ENCODE data around the gene GALNT10.

GALNT10 gene

DNA sequence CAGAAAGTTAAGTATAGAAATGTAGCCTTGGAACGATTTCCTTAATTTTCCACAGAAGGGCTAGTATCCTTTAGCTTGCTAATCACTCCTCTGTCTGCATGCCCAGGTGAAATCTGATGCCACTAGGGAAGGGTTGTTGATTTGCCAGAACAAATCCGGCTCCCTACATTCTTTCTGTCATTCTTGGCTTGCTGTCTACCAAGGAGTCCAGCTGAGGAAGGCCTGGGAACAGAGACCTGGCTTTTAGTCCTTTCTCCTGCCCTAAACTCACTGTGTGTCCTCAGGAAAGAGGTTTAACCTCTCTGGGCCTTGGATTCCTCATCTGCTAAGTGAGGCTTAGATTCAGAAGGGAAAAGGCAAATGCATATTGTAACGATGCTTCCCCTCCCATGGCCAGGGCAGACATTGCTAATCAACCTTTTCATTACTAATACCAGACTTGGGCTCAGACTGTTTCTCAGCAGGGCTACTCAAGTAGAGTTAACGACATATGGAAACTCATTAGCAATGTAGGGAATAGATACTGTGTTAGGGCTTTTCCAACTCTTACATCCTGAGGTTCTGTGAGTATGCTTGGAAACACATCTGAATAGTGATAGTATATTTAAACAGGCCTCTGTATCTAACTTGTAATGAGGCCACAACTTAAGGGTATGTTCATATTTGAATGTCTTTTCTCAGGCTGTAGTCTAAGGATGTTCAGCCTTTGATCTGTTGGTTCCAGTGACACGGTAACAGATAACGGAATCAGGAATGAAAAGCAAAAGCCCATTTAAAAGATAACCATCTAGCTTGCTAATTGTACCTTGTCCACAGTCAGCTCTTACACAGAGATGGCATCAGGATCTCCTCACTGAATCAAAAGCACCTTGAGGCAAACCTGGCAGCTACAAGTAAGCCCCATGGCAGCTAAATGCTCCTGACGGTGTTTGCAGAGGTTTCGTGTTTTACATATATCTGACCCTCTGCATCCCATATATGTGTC is 4.1 kb downstream of the GALNT10 start:
- H3K4me1 Mint-ChIP-seq = peaks cover 64% of the 10 kb centered on the region
- H3K9me3 Mint-ChIP-seq = no peaks in the 10 kb centered on the region
- ATAC-seq = no peak
- H3K4me3 Mint-ChIP-seq = no peak overlapping the region
- peaks cover 36% of the 10 kb centered on the region for H3K36me3 Mint-ChIP-seq
- H3K27ac Mint-ChIP-seq = peak overlapping the region; percentile 86
- no peak for DNase-seq (ENCODE audit: low spot score in 2 of 2)

DNA sequence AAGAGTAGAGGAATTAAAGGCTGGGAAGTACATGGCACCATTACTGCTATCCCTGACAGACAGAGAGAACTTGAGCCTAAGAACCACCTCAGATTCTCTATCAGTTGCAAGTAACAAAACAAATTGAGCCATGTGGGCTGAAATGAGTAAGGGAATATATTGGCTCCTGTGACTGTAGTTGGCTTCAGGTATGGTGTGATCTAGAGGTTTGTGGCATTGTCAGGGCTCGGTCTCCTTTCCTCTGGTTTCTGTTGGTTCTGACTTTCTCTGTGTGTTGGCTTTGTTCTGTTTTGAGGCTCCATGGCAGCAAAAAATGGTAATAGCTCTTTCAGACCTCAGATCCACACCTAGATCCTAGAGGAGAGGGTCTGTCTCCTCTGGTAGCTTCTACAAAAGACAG is 5.7 kb downstream of the GALNT10 start:
- Mint-ChIP-seq H3K27ac (peak overlapping the region; percentile 86), H3K4me3 (no peak overlapping the region), H3K9me3 (no peaks in the 10 kb centered on the region), H3K36me3 (peaks cover 41% of the 10 kb centered on the region), H3K4me1 (peaks cover 70% of the 10 kb centered on the region)
- DNase-seq (ENCODE audit: low spot score in 2 of 2) (no peak), ATAC-seq (no peak)

DNA sequence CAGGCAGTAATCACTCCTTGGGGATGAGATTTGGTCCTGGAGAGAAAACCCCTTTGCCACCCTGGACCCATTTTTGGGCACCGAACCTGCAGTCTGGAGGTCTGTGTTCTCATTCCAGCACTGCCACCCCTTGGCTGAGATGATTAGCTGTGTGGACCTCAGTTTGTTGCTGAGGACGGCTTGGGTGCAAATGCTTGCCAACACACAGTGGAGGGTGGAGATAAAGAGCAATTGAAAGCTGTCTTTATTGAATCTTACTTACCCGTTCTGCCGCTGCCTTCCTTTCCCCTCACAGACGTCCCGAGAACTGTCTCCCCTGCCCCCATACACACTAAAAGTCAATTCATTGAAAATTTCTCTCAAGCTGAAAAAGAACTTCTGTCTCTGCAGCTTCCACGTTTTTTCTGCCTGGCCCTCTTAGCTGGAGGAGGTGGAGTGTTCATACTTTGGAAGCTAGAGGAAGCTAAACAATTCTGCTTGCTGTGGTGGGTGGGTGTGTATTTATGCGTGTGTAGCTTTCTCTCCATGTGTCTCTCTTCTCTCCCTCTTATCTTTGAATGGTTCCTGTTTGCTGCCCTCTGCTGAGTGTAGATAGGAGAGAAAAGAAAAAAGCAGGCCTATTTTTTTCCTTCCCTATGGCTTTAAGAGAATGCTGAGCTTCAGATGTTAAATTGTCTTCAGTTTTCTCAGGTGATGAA is 6.6 kb downstream of the GALNT10 start:
- H3K4me1 Mint-ChIP-seq = peaks cover 68% of the 10 kb centered on the region
- ATAC-seq = no peak
- H3K36me3 Mint-ChIP-seq = peaks cover 49% of the 10 kb centered on the region
- peak overlapping the region; percentile 86 for H3K27ac Mint-ChIP-seq
- DNase-seq (ENCODE audit: low spot score in 2 of 2) = no peak
- H3K9me3 Mint-ChIP-seq = no peaks in the 10 kb centered on the region
- H3K4me3 Mint-ChIP-seq = peak overlapping the region; percentile 52

DNA sequence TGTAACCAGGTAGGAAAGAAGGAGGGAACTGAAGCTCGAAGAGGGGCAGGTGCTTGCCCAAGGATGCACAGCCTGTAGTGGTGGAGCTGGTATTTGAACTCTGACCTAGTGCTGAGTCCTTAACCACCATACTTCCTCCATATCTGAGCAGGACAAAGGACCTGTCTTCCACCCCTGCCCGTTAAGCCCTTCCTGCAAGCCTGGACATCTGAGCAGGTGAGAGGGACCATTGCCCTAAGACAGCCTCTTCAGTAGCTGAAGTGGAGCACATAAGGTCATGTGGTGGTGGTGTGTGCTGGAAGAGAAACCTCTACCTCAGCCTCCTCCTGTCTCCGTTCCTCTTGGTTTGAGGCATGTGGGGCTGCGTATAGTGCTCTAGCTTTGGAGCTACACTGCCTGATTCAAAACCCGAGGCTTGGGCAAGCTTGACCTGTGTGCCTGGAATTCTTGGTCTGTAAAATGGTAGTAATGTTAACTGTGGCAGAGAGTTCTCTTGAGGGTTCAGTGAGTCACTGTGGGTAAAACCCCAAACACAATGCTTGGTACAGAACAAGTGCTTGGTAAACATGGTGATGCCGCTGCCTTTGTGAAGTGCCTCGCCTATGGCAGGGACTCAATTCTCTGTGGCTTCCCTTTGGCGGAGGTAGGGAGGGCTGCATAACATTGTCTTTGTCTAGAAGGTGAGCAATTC is 7.4 kb downstream of the GALNT10 start:
- H3K27ac Mint-ChIP-seq = peak overlapping the region; percentile 86
- peaks cover 54% of the 10 kb centered on the region for H3K36me3 Mint-ChIP-seq
- peak overlapping the region; percentile 52 for H3K4me3 Mint-ChIP-seq
- DNase-seq (ENCODE audit: low spot score in 2 of 2) = peak; percentile 47 to 74
- peaks cover 68% of the 10 kb centered on the region for H3K4me1 Mint-ChIP-seq
- no peaks in the 10 kb centered on the region for H3K9me3 Mint-ChIP-seq
- peak; percentile 96 for ATAC-seq

DNA sequence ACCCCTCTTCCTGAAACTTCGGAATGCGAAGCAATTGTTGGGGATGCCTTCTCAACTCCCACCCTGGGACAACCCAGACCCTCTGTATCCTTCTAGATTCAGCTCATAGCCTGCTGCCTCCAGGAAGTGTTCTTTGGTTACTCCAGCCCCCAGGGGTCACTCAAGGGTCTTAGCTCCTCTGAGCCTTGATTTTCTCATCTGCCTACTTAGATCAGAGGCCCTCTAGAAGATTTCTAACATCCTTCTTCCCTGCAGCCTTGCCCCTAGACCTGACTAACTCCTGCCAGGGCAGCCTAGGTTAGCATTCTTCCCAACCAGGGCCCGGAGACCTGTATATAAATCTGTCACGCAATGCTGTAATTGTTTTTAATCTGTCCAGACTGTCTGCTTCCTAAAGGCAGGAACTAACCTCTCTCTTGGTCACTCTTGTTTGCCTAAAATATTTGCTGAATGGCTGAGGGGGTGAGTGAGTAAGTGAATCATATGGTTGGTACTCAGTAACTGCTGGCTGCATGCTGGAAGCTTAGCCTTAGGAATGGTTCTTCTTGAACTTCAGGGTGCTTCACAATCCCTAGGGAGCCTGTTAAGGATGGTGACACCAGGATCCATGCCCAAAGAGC is 8.2 kb downstream of the GALNT10 start:
- Mint-ChIP-seq H3K4me1 (peaks cover 69% of the 10 kb centered on the region), H3K4me3 (peak overlapping the region; percentile 52), H3K9me3 (no peaks in the 10 kb centered on the region), H3K27ac (peak overlapping the region; percentile 86), H3K36me3 (peaks cover 59% of the 10 kb centered on the region)
- ATAC-seq (no peak), DNase-seq (ENCODE audit: low spot score in 2 of 2) (no peak)

DNA sequence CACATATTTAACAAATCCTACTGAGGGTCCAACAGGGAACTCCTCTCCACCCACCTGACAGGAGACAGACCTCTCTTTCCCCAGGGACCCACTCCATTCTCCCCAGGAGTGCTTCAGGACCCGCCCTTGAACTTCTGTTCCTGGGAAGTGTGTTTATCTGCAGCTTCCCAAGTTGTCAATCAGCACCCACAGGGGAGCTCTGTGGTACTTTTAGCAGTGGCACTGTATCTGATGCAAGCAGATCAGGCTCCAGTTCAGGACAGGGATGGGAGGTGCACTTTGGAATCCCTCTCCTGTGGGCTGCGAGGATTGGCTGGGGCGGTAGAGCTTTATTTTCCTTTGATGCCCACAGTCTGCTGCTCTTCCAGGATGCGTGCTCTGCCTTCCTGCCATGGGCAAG is 8.7 kb downstream of the GALNT10 start:
- H3K27ac Mint-ChIP-seq = peak overlapping the region; percentile 86
- H3K4me3 Mint-ChIP-seq = peak overlapping the region; percentile 52
- H3K36me3 Mint-ChIP-seq = peaks cover 59% of the 10 kb centered on the region
- H3K4me1 Mint-ChIP-seq = peaks cover 73% of the 10 kb centered on the region
- ATAC-seq (no peak), DNase-seq (ENCODE audit: low spot score in 2 of 2) (no peak)
- no peaks in the 10 kb centered on the region for H3K9me3 Mint-ChIP-seq

DNA sequence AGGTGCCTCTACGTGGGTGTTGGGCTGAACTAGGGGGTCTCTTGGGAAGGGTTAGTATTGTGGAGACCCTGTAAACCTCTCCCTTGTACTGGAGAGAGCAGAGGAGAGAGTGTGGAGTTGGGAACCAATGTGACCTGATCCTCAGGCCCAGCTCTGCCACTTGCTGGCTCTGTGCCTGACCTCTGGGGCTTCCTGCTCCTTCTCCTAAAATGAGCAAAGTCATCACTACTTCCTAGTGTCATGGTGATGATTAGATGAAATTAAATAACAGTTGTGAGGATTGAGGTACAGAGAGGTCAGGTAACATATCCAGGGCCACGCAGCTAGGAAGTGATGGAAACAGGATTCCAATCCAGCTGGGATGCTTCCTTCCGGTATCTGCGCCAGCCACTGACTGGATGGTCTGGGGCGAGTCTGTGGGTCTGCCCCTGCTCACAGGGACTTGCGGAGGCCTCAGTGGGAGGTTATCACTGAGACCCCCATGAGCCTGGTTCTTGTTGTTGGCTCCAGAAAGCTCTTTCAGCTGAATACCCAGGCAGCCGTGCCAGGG is 9.2 kb downstream of the GALNT10 start:
- H3K4me3 Mint-ChIP-seq = peak overlapping the region; percentile 52
- no peak for ATAC-seq
- H3K36me3 Mint-ChIP-seq = peaks cover 59% of the 10 kb centered on the region

DNA sequence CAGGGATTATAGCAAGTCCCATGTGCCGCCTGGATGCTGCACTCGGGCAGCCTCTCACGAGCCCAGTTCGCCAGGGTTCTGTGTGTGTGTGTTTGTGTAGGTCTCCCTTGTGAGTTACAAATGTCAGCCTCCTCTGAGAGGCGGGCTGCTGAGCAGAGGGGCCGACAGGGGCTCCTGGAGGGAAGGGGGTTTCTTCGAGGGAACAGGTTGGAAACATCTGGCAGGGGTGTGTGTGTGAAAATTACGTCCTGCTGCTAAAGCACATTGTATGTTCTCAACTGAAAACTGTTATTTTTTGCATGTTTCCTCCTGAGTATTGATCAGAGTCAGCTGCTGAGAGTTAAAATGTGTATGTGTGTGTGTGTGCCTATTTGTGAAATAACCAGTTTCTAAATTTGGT is 9.7 kb downstream of the GALNT10 start:
- H3K4me3 Mint-ChIP-seq = no peak overlapping the region
- H3K9me3 Mint-ChIP-seq = no peaks in the 10 kb centered on the region
- H3K4me1 Mint-ChIP-seq = peaks cover 82% of the 10 kb centered on the region
- no peak for ATAC-seq
- peaks cover 59% of the 10 kb centered on the region for H3K36me3 Mint-ChIP-seq
- no peak for DNase-seq (ENCODE audit: low spot score in 2 of 2)
- peak overlapping the region; percentile 86 for H3K27ac Mint-ChIP-seq

More for the DNA sequence above, 9.2 kb downstream of the GALNT10 start:
- no peak for DNase-seq (ENCODE audit: low spot score in 2 of 2)
- H3K4me1 Mint-ChIP-seq = peaks cover 78% of the 10 kb centered on the region
- peak overlapping the region; percentile 86 for H3K27ac Mint-ChIP-seq
- H3K9me3 Mint-ChIP-seq = no peaks in the 10 kb centered on the region

DNA sequence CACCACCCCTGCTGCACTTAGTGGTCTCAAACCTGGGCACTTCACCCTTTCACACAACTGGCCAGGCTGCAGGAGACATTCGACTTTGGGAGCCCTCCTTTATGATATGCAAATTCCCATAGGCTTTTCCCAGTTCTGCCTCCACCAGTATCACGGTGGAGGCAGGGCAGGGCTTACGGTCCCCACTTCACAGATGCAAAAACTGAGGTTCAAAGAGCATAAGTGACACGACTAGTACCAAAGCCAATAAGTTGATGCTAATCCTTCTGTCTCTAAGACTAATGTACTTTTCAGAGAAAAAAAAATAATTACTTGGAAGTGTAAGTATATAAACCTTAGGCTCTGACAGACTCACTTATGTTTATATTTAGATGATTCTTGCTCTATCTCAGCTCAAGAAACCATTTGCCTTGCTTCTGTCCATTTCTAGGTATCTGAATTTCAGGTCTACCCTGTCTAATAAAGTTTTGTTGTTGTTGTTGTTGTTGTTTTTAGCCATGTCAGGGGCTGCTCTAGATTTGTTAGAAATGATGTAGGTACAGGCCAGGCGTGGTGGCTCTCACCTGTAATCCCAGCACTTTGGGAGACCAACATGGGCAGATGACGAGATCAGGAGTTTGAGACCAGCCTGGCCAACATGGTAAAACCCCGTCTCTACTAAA is 10.7 kb downstream of the GALNT10 start:
- Mint-ChIP-seq H3K4me3 (peak overlapping the region; percentile 71), H3K4me1 (peaks cover 87% of the 10 kb centered on the region), H3K9me3 (no peaks in the 10 kb centered on the region), H3K27ac (peak overlapping the region; percentile 78), H3K36me3 (peaks cover 49% of the 10 kb centered on the region)
- ATAC-seq (no peak), DNase-seq (ENCODE audit: low spot score in 2 of 2) (no peak)

DNA sequence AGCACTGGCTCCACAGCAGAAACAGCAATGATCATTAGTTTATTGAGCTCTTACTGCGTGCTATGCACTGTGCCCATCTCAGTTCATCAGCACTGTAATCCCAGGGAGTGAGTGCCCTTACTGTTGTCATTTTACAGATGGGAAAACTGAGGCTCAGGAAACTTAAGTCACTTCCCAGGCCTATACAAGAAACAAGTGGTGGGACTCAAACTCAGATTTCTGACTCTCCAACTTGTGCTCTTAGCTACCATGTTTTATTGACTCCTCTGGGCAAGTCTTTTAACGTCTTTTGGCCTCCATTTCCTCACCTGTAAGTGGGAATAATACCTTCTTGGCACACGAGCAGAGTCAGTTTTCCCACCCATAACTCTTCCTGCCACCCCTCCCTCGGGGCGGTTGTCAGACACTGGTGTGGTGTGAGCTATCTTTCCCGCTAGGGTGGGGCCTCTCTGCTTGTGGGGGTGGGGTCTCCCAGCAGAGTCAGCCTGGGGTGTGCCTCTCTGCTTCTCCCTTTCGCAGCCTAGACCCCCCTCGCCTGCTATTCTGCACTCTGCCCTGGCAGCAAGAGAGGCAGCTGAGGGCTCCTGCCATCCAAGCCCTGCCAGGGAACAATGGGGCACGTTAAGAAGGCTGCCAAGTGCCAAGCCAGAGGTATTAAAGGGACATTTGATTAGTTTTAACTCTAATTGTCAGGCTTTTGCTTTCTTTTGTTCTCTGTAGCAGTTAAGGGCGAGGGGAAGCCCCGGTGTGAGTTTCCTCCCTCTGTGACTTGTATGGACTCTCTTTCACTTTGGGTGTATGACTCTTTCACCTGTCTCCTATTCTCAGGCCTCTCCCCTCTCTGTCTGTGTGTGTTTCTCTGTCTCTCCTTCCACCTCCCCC is 12.1 kb downstream of the GALNT10 start:
- peaks cover 85% of the 10 kb centered on the region for H3K4me1 Mint-ChIP-seq
- peaks cover 47% of the 10 kb centered on the region for H3K36me3 Mint-ChIP-seq
- H3K27ac Mint-ChIP-seq = peak overlapping the region; percentile 78
- no peaks in the 10 kb centered on the region for H3K9me3 Mint-ChIP-seq
- peak overlapping the region; percentile 71 for H3K4me3 Mint-ChIP-seq
- DNase-seq (ENCODE audit: low spot score in 2 of 2) (peak in 1 of 2 donors; percentile 63), ATAC-seq (peak; percentile 76)

DNA sequence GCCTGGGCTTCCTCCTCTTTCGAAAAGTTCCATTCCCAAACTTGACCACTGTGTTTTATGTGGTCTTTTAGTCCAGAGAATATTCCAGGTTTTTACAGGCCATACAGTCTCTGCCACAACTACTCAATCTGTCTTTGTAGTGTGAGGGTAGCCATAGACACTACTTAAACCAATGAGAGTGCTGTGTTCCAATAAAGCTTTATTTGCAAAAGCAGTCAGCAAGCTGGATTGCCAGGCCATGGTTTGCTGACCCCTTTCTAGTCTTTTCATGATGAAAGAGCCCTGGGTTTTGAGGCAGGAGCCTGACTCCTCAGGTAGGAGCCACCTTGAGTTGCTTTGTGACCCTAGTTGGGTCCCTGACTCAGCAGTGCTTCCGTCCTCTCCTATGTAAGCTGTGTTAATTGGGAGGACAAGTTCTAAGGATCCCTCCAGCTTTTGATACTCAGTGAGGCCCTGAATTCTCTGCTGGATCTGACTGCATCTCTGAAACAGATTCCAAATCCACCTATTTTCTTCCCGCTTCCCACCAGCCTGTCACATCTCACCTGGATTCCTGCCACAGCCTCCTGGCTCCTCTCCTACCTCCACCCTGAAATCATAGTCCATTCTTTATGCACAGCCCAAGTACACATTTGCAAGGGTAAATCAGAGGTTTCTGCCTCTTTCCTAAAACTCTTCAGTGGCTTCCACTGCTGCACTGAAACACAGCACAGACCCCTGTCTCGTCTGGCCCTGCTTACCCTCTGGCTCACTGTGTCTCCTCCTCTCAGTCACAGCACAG is 13.5 kb downstream of the GALNT10 start:
- DNase-seq (ENCODE audit: low spot score in 2 of 2) (no peak), ATAC-seq (no peak)
- Mint-ChIP-seq H3K4me3 (no peak overlapping the region), H3K27ac (peak overlapping the region; percentile 78), H3K36me3 (peaks cover 36% of the 10 kb centered on the region), H3K9me3 (peaks cover 5% of the 10 kb centered on the region), H3K4me1 (peaks cover 74% of the 10 kb centered on the region)

DNA sequence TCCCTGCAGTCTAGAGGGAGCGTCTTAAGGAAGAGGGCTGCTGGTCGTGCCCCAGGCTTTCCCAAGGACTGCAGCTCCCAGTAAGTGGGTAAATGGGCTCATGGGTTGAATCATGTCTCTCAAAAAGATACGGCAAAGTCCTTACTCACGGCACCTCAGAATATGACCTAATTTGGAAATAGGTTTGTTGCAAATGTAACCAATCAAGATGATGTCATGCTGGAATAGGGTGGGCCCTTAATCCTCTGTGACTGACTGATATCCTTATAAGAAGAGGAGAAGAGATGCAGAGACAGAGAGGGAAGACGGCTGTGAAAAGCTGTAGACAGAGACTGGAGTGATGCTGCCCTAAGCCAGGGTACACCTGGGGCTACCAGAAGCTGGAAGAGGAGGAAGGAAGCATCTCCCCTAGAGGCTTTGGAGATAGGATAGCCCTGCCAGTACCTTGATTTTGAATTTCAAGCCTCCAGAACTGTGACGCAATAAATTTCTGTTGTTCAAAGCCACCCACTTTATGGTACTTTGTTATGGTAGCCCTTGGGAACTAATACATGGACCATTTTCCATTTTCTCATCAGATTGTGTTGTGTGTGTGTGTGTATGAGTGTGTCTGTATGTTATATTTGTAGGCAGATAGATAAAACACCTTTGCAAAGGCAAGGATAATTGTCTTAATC is 15.0 kb downstream of the GALNT10 start:
- H3K27ac Mint-ChIP-seq = peak overlapping the region; percentile 29
- ATAC-seq (peak; percentile 39), DNase-seq (ENCODE audit: low spot score in 2 of 2) (no peak)
- no peak overlapping the region for H3K4me3 Mint-ChIP-seq
- H3K4me1 Mint-ChIP-seq = peaks cover 67% of the 10 kb centered on the region
- H3K9me3 Mint-ChIP-seq = peaks cover 5% of the 10 kb centered on the region
- H3K36me3 Mint-ChIP-seq = peaks cover 22% of the 10 kb centered on the region

Data from stimulated activated effector memory CD8-positive, alpha-beta T cell treated with anti-CD3 and anti-CD28 coated beads, Interleukin-12 subunit alpha, Interleukin-12 subunit beta, amount 100 ng/mL, for 72 hours (primary cell).